ENCODE results near the gene PDE3A.

PDE3A gene

DNA sequence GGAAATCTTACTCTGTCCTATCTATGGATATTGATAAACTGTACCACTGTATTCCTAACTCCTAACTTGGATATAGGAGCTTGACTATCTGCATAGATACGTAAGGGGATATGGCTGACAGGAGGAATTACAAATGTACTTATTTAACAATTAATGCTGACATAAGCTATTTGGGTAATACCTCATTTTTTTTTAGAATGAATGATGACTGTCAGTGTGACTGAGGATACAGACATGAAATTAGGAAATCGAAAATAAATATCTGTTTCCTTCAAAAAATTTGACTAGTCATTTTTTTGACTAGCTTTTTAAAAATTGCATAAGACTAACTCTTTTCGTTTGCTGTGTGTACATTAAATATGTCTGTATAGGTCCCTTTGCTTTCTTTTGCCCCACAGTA is 74.9 kb downstream of the PDE3A start:
- H3K4me3 ChIP-seq (replicated peaks; ENCODE audit: low read depth, low read length): no peak overlapping the region
- no peak for DNase-seq (ENCODE audit: extremely low read depth, low read depth)
- TF ChIP-seq, protein P1, sequence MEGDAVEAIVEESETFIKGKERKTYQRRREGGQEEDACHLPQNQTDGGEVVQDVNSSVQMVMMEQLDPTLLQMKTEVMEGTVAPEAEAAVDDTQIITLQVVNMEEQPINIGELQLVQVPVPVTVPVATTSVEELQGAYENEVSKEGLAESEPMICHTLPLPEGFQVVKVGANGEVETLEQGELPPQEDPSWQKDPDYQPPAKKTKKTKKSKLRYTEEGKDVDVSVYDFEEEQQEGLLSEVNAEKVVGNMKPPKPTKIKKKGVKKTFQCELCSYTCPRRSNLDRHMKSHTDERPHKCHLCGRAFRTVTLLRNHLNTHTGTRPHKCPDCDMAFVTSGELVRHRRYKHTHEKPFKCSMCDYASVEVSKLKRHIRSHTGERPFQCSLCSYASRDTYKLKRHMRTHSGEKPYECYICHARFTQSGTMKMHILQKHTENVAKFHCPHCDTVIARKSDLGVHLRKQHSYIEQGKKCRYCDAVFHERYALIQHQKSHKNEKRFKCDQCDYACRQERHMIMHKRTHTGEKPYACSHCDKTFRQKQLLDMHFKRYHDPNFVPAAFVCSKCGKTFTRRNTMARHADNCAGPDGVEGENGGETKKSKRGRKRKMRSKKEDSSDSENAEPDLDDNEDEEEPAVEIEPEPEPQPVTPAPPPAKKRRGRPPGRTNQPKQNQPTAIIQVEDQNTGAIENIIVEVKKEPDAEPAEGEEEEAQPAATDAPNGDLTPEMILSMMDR (IDR thresholded peaks at IDR 0.05; ENCODE audit: low read depth, low read length, missing control alignments): no peak

DNA sequence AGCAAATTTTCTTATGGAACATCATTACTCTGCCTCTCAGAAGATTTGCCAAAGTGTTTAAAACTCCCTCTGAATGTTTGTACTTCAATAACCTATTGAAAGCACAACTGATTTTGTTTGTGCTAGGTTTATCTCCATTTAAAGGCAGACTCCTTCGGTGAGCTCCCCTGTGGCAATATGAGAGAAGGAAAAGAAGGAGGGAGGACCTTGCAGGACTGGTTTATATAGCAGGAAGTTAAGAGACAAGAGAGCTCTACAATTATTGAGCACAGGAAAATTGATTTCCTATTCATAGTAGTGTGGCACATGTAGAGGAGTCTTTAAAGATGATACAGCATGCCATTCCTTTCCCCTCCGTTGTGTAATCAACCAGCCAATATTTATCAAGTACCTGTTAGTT is 75.5 kb downstream of the PDE3A start:
- TF ChIP-seq, protein P1 (IDR thresholded peaks at IDR 0.05; ENCODE audit: low read depth, low read length, missing control alignments): no peak
- no peak overlapping the region for H3K4me3 ChIP-seq (replicated peaks; ENCODE audit: low read depth, low read length)
- DNase-seq (ENCODE audit: extremely low read depth, low read depth): no peak

DNA sequence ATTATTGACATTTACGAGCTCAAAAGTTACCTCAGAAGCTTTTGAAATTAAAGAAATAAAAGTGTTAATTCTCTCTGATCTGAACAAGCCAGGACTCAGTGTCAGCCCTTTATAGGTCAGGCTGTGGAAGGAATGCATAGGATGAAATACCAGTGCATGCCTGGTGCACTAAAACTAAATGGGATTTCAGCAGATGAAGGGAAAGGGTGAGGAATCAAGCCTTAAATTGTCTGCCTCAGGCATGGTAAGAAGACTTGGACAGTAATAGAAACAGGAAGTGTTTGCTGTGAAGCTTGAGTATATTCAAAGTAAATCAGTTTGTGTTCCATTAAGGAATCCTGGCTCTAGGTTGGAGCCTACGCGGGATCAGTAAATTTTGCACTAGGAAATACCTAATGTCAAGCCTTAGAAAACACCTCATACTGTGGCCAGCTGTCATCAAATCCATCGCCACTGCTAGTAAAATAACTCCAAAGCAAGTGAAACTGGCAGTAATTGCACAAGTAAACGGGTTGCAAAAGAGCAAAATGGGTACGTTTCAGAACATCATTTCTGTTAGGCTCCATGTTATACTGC is 76.3 kb downstream of the PDE3A start:
- DNase-seq (ENCODE audit: extremely low read depth, low read depth): no peak
- TF ChIP-seq, protein P1 (IDR thresholded peaks at IDR 0.05; ENCODE audit: low read depth, low read length, missing control alignments): no peak

DNA sequence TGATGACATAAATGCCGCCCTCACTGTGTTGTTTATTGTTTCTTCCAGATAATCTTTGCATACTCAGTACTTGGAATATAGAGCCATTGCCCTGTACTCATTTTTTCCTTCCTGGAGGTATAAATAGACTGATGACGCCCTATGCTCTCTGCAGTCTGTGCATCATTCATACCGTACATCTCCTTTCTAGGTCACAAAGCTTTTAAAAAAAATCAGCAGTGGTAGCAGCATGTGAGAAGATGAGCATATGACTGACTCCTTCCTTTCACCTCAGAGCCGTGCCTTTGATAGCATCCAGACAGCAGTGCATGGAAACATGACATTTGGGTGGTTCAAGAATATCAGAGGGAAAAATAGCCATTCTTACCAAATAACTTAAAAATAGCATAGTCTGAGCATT is 77.3 kb downstream of the PDE3A start:
- DNase-seq (ENCODE audit: extremely low read depth, low read depth): no peak
- H3K4me3 ChIP-seq (replicated peaks; ENCODE audit: low read depth, low read length): no peak overlapping the region

More for the DNA sequence above, 76.3 kb downstream of the PDE3A start:
- no peak overlapping the region for H3K4me3 ChIP-seq (replicated peaks; ENCODE audit: low read depth, low read length)

DNA sequence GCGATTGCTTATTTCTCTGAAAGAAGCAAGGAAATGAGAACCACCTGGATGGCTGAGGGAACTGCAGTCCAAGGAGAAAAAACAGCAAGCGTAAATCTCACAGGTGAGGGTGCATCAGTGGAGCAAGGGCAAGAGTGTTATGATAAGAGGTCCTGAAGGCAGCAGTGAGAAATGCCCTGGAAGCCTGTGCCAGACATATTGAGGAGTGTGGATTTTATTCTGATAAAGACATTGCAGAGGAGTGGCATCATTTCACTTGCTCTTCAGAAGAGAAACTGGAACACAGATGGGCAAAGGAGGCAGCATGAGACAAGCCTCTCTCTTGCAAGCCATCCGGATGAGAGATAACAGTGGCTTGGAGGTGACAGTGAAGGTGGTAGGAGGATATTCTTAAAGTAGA is 78.5 kb downstream of the PDE3A start:
- TF ChIP-seq, protein P1 (IDR thresholded peaks at IDR 0.05; ENCODE audit: low read depth, low read length, missing control alignments): no peak
- no peak for DNase-seq (ENCODE audit: extremely low read depth, low read depth)
- H3K4me3 ChIP-seq (replicated peaks; ENCODE audit: low read depth, low read length): no peak overlapping the region

More for the DNA sequence above, 77.3 kb downstream of the PDE3A start:
- TF ChIP-seq, protein P1 (IDR thresholded peaks at IDR 0.05; ENCODE audit: low read depth, low read length, missing control alignments): no peak

DNA sequence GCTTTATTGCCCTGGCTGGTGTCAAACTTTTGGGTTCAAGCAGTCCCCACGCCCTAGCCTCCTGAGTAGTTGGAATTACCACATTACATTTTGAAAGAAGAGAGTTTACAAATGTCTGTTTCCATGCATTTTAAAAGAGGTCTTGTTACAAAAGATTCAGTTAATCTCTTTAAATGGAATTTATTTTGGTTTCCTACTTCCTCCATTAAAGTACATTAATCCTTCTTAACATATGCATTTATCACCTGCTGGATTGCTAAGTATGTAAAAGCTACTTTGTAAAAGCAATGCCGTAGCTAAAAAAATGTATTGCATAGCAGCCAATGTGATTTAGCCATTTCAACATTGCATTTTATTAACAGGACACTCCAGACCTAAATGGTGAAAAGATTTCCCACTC is 80.4 kb downstream of the PDE3A start:
- DNase-seq (ENCODE audit: extremely low read depth, low read depth): no peak
- TF ChIP-seq, protein P1 (IDR thresholded peaks at IDR 0.05; ENCODE audit: low read depth, low read length, missing control alignments): no peak
- no peak overlapping the region for H3K4me3 ChIP-seq (replicated peaks; ENCODE audit: low read depth, low read length)
